GM10266 (cell line): Measurements from ENCODE around the gene SMIM3.
"Not testable (repeated sequence)": the region's sequence is repeated elsewhere in the genome, so short reads cannot be mapped to it uniquely, and the experiment has no call there.

Experiments used
- DNase-seq: peaks from one replicate; pipeline ENCODE4 v3.0.0; 2012; ENCODE audit errors: extremely low spot score
- TF ChIP-seq, protein P1 (sequence below): IDR thresholded peaks from 2 replicates; pipeline ENCODE4 v1.5.1; 2012; ENCODE audit warnings: mild to moderate bottlenecking, low read depth; ENCODE audit not compliant: control insufficient read depth, insufficient read depth; ENCODE audit errors: missing control alignments

The SMIM3 gene

GRCh38 chr5:150801117-150801927, 22.8 kb downstream of the SMIM3 start:
- no peak for DNase-seq
- TF ChIP-seq, protein P1, sequence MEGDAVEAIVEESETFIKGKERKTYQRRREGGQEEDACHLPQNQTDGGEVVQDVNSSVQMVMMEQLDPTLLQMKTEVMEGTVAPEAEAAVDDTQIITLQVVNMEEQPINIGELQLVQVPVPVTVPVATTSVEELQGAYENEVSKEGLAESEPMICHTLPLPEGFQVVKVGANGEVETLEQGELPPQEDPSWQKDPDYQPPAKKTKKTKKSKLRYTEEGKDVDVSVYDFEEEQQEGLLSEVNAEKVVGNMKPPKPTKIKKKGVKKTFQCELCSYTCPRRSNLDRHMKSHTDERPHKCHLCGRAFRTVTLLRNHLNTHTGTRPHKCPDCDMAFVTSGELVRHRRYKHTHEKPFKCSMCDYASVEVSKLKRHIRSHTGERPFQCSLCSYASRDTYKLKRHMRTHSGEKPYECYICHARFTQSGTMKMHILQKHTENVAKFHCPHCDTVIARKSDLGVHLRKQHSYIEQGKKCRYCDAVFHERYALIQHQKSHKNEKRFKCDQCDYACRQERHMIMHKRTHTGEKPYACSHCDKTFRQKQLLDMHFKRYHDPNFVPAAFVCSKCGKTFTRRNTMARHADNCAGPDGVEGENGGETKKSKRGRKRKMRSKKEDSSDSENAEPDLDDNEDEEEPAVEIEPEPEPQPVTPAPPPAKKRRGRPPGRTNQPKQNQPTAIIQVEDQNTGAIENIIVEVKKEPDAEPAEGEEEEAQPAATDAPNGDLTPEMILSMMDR, result peak; percentile 40

GRCh38 chr5:150804388-150804787, 25.8 kb downstream of the SMIM3 start:
- no peak for DNase-seq
- TF ChIP-seq, protein P1, result no peak

- TF ChIP-seq, protein P1, result no peak
- DNase-seq, result no peak
Measured at GRCh38 chr5:150809363-150809762, 30.8 kb downstream of the SMIM3 start.

DNA sequence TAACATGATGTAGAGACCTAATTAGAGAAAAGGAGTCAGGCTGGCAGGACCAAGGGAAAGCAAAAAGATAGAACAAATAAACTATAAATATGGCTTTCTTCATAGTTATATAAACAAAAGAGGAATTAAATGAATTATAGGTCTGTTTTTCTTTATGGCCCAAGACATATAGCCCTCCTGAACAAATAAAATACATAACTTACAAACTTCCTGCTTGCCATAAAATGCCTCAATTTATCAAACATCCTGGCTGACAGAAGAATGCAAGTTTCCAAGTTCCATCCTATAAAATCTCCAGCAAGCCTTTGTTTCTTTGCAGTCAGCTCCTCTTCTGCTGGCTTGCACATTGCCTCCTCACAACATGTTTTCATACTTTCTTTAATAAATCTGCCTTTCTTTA, 36.5 kb downstream of the SMIM3 start:
- TF ChIP-seq, protein P1, result no peak
- no peak for DNase-seq

- no peak for DNase-seq
- TF ChIP-seq, protein P1, result no peak
Measured at GRCh38 chr5:150816946-150817345, 38.4 kb downstream of the SMIM3 start.

- DNase-seq, result no peak
- TF ChIP-seq, protein P1, result no peak
Measured at GRCh38 chr5:150829744-150830143, 51.2 kb downstream of the SMIM3 start.

DNA sequence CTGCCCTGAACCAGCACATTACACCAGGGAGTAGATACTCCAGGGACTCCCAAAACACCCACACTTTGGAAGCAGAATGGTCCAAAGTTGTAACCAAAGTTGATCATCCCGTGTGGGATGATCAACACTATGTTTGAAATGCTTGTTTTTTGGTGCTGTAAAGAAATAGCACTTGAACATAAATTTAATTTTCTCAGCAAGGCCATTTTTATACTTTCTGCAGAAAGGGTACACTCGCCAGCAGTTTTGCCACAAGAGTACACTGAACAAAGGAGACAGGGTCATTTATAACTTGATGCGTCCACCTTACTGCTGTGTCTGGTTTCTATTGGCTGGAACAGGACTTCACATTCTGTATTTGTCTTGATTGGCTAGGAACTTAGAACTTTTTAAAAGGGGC, 53.3 kb downstream of the SMIM3 start:
- DNase-seq, result not testable (repeated sequence)
